A673 (cell line): ENCODE data around the gene NDST3. TPM values are rescaled to one million over a fixed set of nuclear protein-coding genes. Genes with fewer than 3 reads are reported as not detected.
"Not testable (repeated sequence)": the region's sequence is repeated elsewhere in the genome, so short reads cannot be mapped to it uniquely, and the experiment has no call there.

Experiments used
- BruUV-seq: library from RNA; stranded (reverse); fragments of 400-500 nt; replicated peaks from 2 replicates; lab custom pipeline; 2021; lab: Mats Ljungman, UMichigan
- CTCF ChIA-PET: fragments of 300-600 bp; sonication (Branson Sonifier 250); formaldehyde crosslinking; loops from one replicate; lab custom pipeline; 2022; ENCODE audit warnings: antibody characterized with exemption; lab: Charles Lee
- POLR2A ChIA-PET: fragments of 300-600 bp; sonication (Branson Sonifier 250); formaldehyde crosslinking; loops from one replicate; lab custom pipeline; 2022; ENCODE audit warnings: antibody characterized with exemption; ENCODE audit not compliant: low non-redundant PET; lab: Charles Lee
- DNase-seq: peaks from one replicate; pipeline ENCODE4 v3.0.0-alpha.2; 2015; ENCODE audit warnings: low spot score
- H3K27ac ChIP-seq: fragments of 200-600 bp; sonication (generic); 2 replicates; pipeline ENCODE4 v1.5.1; 2016; ENCODE audit warnings: mixed run types, low read depth, mild to moderate bottlenecking, mixed read lengths, antibody characterized with exemption, low read length; ENCODE audit not compliant: poor library complexity, severe bottlenecking
- H3K27me3 ChIP-seq: fragments of 200-600 bp; sonication (generic); replicated peaks from 2 replicates; pipeline ENCODE4 v1.6.1; 2017; ENCODE audit warnings: mixed run types, low read depth, mild to moderate bottlenecking, mixed read lengths, antibody characterized with exemption, low read length; ENCODE audit not compliant: insufficient read depth, poor library complexity
- H3K36me3 ChIP-seq: fragments of 200-600 bp; sonication (generic); 2 replicates; pipeline ENCODE4 v1.6.1; 2016; ENCODE audit warnings: mixed run types, mild to moderate bottlenecking, mixed read lengths, antibody characterized with exemption, low read length; ENCODE audit not compliant: insufficient read depth, poor library complexity, severe bottlenecking
- H3K4me1 ChIP-seq: fragments of 200-600 bp; sonication (generic); 2 replicates; pipeline ENCODE4 v1.6.1; 2017; ENCODE audit warnings: mixed run types, mild to moderate bottlenecking, mixed read lengths, antibody characterized with exemption, low read length; ENCODE audit not compliant: insufficient read depth, poor library complexity, severe bottlenecking
- H3K4me3 ChIP-seq: fragments of 200-600 bp; sonication (generic); 2 replicates; pipeline ENCODE4 v1.5.1; 2016; ENCODE audit warnings: low read depth, mixed run types, mild to moderate bottlenecking, mixed read lengths, low read length; ENCODE audit not compliant: poor library complexity, severe bottlenecking
- H3K9me3 ChIP-seq: fragments of 200-600 bp; sonication (generic); 2 replicates; pipeline ENCODE4 v1.6.1; 2016; ENCODE audit warnings: mixed run types, low read depth, mild to moderate bottlenecking, mixed read lengths, antibody characterized with exemption, low read length; ENCODE audit not compliant: poor library complexity, severe bottlenecking
- EZH2 ChIP-seq: fragments of 200-600 bp; sonication (generic); IDR thresholded peaks from 2 replicates; pipeline ENCODE4 v1.6.1; 2017; ENCODE audit warnings: borderline replicate concordance, low read depth, mild to moderate bottlenecking, mixed read lengths, antibody characterized with exemption, low read length; ENCODE audit not compliant: poor library complexity, severe bottlenecking
- intact Hi-C: fragments of 100-400 bp; cut with micrococcal nuclease; formaldehyde crosslinking; loops from one replicate; pipeline ENCODE4 v1.10.0; 2022; ENCODE audit not compliant: unreplicated experiment
- total RNA-seq: library from RNA; stranded (reverse); gene quantifications from 2 replicates; pipeline ENCODE4 v1.2.3, GENCODE V29; 2021
- TF ChIP-seq, protein P1 (sequence below): fragments of 300-800, 200-600 bp; sonication (generic); conservative IDR thresholded peaks from 2 replicates; pipeline ENCODE4 v1.5.1; 2017; ENCODE audit warnings: low read depth, mild to moderate bottlenecking, antibody characterized with exemption, low read length, moderate library complexity, mixed read lengths

NDST3 gene
- total RNA-seq, 1 experiment from 2014 or later, result 3.0 TPM

DNA sequence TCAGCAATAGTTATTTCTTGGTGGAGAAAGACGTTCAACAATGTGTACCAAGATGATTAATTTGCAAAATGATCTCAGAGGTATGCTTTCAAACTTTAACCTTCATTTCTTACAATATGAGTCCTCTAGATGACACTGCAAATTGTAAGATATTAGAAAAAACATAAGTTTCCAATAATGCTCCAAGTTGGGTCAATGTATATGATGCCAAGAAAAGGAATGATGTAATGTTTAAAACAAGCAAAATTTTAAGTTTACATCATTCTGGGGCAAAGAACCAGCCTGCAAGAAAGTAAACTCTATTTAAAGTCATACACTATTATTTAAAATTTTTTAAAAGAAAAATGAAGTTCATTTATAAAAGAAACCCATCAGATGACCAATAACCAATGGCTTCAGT lies 262.4 kb downstream of the NDST3 start:
- no peaks in the 10 kb centered on the region for H3K27me3 ChIP-seq
- no peaks in the 10 kb centered on the region for H3K9me3 ChIP-seq
- no peak for DNase-seq
- no peak overlapping the region for H3K27ac ChIP-seq
- CTCF ChIA-PET, result no interaction called here
- BruUV-seq, result no TSS peak
- TF ChIP-seq EZH2, result no peak
- TF ChIP-seq, protein P1, sequence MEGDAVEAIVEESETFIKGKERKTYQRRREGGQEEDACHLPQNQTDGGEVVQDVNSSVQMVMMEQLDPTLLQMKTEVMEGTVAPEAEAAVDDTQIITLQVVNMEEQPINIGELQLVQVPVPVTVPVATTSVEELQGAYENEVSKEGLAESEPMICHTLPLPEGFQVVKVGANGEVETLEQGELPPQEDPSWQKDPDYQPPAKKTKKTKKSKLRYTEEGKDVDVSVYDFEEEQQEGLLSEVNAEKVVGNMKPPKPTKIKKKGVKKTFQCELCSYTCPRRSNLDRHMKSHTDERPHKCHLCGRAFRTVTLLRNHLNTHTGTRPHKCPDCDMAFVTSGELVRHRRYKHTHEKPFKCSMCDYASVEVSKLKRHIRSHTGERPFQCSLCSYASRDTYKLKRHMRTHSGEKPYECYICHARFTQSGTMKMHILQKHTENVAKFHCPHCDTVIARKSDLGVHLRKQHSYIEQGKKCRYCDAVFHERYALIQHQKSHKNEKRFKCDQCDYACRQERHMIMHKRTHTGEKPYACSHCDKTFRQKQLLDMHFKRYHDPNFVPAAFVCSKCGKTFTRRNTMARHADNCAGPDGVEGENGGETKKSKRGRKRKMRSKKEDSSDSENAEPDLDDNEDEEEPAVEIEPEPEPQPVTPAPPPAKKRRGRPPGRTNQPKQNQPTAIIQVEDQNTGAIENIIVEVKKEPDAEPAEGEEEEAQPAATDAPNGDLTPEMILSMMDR, result no peak
- no peaks in the 10 kb centered on the region for H3K36me3 ChIP-seq
- POLR2A ChIA-PET, result no interaction called here
- no peak overlapping the region for H3K4me3 ChIP-seq
- H3K4me1 ChIP-seq, result no peaks in the 10 kb centered on the region
- intact Hi-C loops, result no loop called here

DNA sequence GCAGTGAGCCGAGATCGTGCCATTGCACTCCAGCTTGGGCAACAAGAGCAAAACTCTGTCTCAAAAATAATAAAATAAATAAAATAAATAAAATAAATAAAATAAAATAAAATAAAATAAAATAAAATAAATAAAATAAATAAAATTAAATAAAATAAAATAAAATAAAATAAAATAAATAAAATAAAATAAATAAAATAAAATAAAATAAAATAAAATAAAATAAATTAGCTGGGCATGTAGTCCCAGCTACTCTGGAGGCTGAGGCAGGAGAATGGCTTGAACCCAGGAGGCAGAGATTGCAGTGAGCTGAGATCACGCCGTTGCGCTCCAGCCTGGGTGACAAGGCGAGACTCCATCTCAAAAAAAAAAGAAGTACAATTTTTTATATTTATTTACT lies 265.3 kb downstream of the NDST3 start:
- H3K4me3 ChIP-seq, H3K27me3 ChIP-seq, DNase-seq, H3K9me3 ChIP-seq, BruUV-seq, H3K36me3 ChIP-seq, intact Hi-C loops, POLR2A ChIA-PET, H3K27ac ChIP-seq, CTCF ChIA-PET, H3K4me1 ChIP-seq: not testable (repeated sequence)

DNA sequence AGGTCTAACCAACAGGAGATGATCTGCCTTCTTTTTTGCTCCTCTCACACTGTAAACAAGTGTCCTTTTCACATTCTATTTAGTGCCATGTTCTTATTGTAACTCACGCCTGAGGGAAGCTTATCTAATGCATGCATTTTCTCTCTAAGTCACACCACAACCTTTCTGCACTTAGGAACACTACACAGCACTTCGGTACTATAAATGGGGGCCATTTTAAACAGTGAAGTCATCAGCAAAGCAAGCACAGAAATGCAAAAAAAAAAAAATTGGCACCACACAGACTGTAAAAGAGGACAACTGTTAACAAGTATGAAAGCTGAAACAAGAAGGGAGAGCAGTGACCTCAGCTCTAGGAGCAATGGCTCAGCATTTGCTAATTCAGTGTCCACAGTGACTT lies 273.4 kb downstream of the NDST3 start:
- intact Hi-C loops, result no loop called here
- no peaks in the 10 kb centered on the region for H3K9me3 ChIP-seq
- no peaks in the 10 kb centered on the region for H3K36me3 ChIP-seq
- TF ChIP-seq EZH2, result no peak
- TF ChIP-seq, protein P1, result no peak
- CTCF ChIA-PET, result no interaction called here
- BruUV-seq, result no TSS peak
- H3K4me3 ChIP-seq, result no peak overlapping the region
- DNase-seq, result no peak
- H3K4me1 ChIP-seq, result no peaks in the 10 kb centered on the region
- no peaks in the 10 kb centered on the region for H3K27me3 ChIP-seq
- no peak overlapping the region for H3K27ac ChIP-seq
- POLR2A ChIA-PET, result no interaction called here
